HG02623 (cell line): Measurements from ENCODE around the gene IL17REL.
A peak's percentile ranks its signal among the peaks of the same experiment; 100 is the strongest.

ENCODE experiments used
- ATAC-seq: cut with Tn5 transposase; IDR thresholded peaks from one replicate; pipeline ENCODE4 v1.9.1; 2021; ENCODE audit warnings: moderate library complexity; ENCODE audit not compliant: unreplicated experiment

The IL17REL gene

GRCh38 chr22:49960159-49961004, 52.2 kb downstream of the IL17REL start, which contains the start of gene PIM3:
PIM3 (plus strand) TSS chr22:49960772; CDS start chr22:49960948, 176 bp downstream.
- ATAC-seq = peak; percentile 56

GRCh38 chr22:49959782-49960158, 52.8 kb downstream of the IL17REL start:
- ATAC-seq = peak; percentile 4

- no peak for ATAC-seq
These were observed 53.4 kb downstream of the IL17REL start for GRCh38 chr22:49958931-49959781.

GRCh38 chr22:49958366-49958921, 54.1 kb downstream of the IL17REL start:
- no peak for ATAC-seq

- no peak for ATAC-seq
These were observed 54.7 kb downstream of the IL17REL start for GRCh38 chr22:49957826-49958365.

GRCh38 chr22:49956914-49957825, 55.4 kb downstream of the IL17REL start:
- ATAC-seq = no peak

GRCh38 chr22:49956418-49956770, 56.2 kb downstream of the IL17REL start:
- no peak for ATAC-seq

- no peak for ATAC-seq
These were observed 56.8 kb downstream of the IL17REL start for GRCh38 chr22:49955581-49956417.

GRCh38 chr22:49954991-49955580, 57.5 kb downstream of the IL17REL start:
- no peak for ATAC-seq

- ATAC-seq = no peak
These were observed 58.2 kb downstream of the IL17REL start for GRCh38 chr22:49954354-49954753.

GRCh38 chr22:49953680-49954344, 58.8 kb downstream of the IL17REL start:
- no peak for ATAC-seq

- ATAC-seq = no peak
These were observed 59.4 kb downstream of the IL17REL start for GRCh38 chr22:49953027-49953679.

GRCh38 chr22:49951986-49952896, 60.3 kb downstream of the IL17REL start:
- no peak for ATAC-seq

- no peak for ATAC-seq
These were observed 60.9 kb downstream of the IL17REL start for GRCh38 chr22:49951678-49951985.

- ATAC-seq = no peak
These were observed 61.4 kb downstream of the IL17REL start for GRCh38 chr22:49951000-49951677.

GRCh38 chr22:49950396-49950994, 62.1 kb downstream of the IL17REL start:
- ATAC-seq = no peak
